Mesenchymal stem cell (in vitro differentiated cells and primary cell): ENCODE measurements around the gene VGLL4.
"Not testable (repeated sequence)": the region's sequence is repeated elsewhere in the genome, so short reads cannot be mapped to it uniquely, and the experiment has no call there.

Experiments used
- DNase-seq: peaks from one replicate; pipeline ENCODE4 v3.0.0-alpha.2; 2013
- H2AFZ ChIP-seq: one replicate; pipeline ENCODE4 v1.6.1; 2013; ENCODE audit warnings: low read depth, mild to moderate bottlenecking, control low read depth, inconsistent platforms, low read length, moderate library complexity
- H2AK5ac ChIP-seq: 2 replicates; pipeline ENCODE4 v1.6.1; 2013; ENCODE audit warnings: low read length, moderate library complexity, mild to moderate bottlenecking, inconsistent platforms; ENCODE audit not compliant: severe bottlenecking
- H2BK120ac ChIP-seq: one replicate; pipeline ENCODE4 v1.6.1; 2013; ENCODE audit warnings: low read depth, mild to moderate bottlenecking, inconsistent platforms, low read length, moderate library complexity
- H2BK12ac ChIP-seq, 2 experiments: one replicate each; pipeline ENCODE4 v1.6.1; 2013; ENCODE audit warnings: inconsistent platforms in 2 of 2, low read length in 2 of 2, mild to moderate bottlenecking in 2 of 2, moderate library complexity in 2 of 2, control low read depth in 1 of 2
- H2BK15ac ChIP-seq: one replicate; pipeline ENCODE4 v1.6.1; 2013; ENCODE audit warnings: mild to moderate bottlenecking, low read depth, inconsistent platforms; ENCODE audit not compliant: poor library complexity, severe bottlenecking
- H2BK5ac ChIP-seq: 2 replicates; pipeline ENCODE4 v1.6.1; 2013; ENCODE audit warnings: low read depth, mild to moderate bottlenecking, low read length, control low read depth, inconsistent platforms; ENCODE audit not compliant: poor library complexity, severe bottlenecking
- H3K14ac ChIP-seq, 2 experiments: one replicate each; pipeline ENCODE4 v1.6.1; 2013; ENCODE audit warnings: inconsistent platforms in 2 of 2, low read length in 2 of 2, control low read depth in 1 of 2, mild to moderate bottlenecking in 1 of 2, moderate library complexity in 1 of 2
- H3K18ac ChIP-seq, 2 experiments: one replicate each; pipeline ENCODE4 v1.6.1; 2013; ENCODE audit warnings: inconsistent platforms in 2 of 2, low read length in 2 of 2, control low read depth in 1 of 2, low read depth in 1 of 2, mild to moderate bottlenecking in 1 of 2
- H3K23ac ChIP-seq, 2 experiments: one replicate each; pipeline ENCODE4 v1.6.1; 2013; ENCODE audit warnings: inconsistent platforms in 2 of 2, low read length in 2 of 2, mild to moderate bottlenecking in 2 of 2, moderate library complexity in 2 of 2, control low read depth in 1 of 2
- H3K27ac ChIP-seq: 2 replicates; pipeline ENCODE4 v1.5.1; 2013; ENCODE audit warnings: mild to moderate bottlenecking, moderate library complexity, low read length, control low read depth, inconsistent platforms; ENCODE audit not compliant: poor library complexity, severe bottlenecking
- H3K27me3 ChIP-seq, 2 experiments: 2 replicates each; pipeline versions ENCODE4 v1.6.1 to v1.7.0; 2013; ENCODE audit warnings: low read length in 2 of 2, mild to moderate bottlenecking in 2 of 2, moderate library complexity in 2 of 2, control low read depth in 1 of 2, inconsistent platforms in 1 of 2; ENCODE audit not compliant: control insufficient read depth in 1 of 2, insufficient read depth in 1 of 2
- H3K36me3 ChIP-seq, 2 experiments: 2 replicates each; pipeline versions ENCODE4 v1.6.1 to v1.7.0; 2013; ENCODE audit warnings: low read length in 2 of 2, control low read depth in 1 of 2, inconsistent platforms in 1 of 2, low read depth in 1 of 2, mild to moderate bottlenecking in 1 of 2; ENCODE audit not compliant: insufficient read depth in 2 of 2, control insufficient read depth in 1 of 2
- H3K4ac ChIP-seq, 2 experiments: one replicate each; pipeline ENCODE4 v1.6.1; 2013; ENCODE audit warnings: inconsistent platforms in 2 of 2, low read length in 2 of 2, mild to moderate bottlenecking in 2 of 2, moderate library complexity in 2 of 2, control low read depth in 1 of 2, low read depth in 1 of 2
- H3K4me1 ChIP-seq: 2 replicates; pipeline ENCODE4 v1.6.1; 2013; ENCODE audit warnings: low read depth, low read length, control low read depth; ENCODE audit not compliant: control insufficient read depth, insufficient read depth
- H3K4me2 ChIP-seq: 2 replicates; pipeline ENCODE4 v1.6.1; 2013; ENCODE audit warnings: low read length, mild to moderate bottlenecking, inconsistent platforms; ENCODE audit not compliant: poor library complexity, severe bottlenecking
- H3K4me3 ChIP-seq, 2 experiments: 2 replicates each; pipeline versions ENCODE4 v1.5.1 to v1.7.0; 2013; ENCODE audit warnings: low read length in 2 of 2, mild to moderate bottlenecking in 2 of 2, control low read depth in 1 of 2, low read depth in 1 of 2; ENCODE audit not compliant: insufficient read depth in 1 of 2
- H3K79me1 ChIP-seq: replicated peaks from 2 replicates; pipeline ENCODE4 v1.6.1; 2013; ENCODE audit warnings: mild to moderate bottlenecking, control low read depth, low read length, inconsistent platforms; ENCODE audit not compliant: poor library complexity, severe bottlenecking
- H3K9ac ChIP-seq: 2 replicates; pipeline ENCODE4 v1.7.0; 2013; ENCODE audit warnings: mild to moderate bottlenecking, low read length, moderate library complexity
- H3K9me3 ChIP-seq: 2 replicates; pipeline ENCODE4 v1.7.0; 2013; ENCODE audit warnings: mild to moderate bottlenecking, low read length; ENCODE audit not compliant: control insufficient read depth
- H4K8ac ChIP-seq: one replicate; pipeline ENCODE4 v1.6.1; 2013; ENCODE audit warnings: inconsistent platforms, mild to moderate bottlenecking, low read length, moderate library complexity
- H4K91ac ChIP-seq: one replicate; pipeline ENCODE4 v1.6.1; 2013; ENCODE audit warnings: mild to moderate bottlenecking, low read length, inconsistent platforms
- WGBS: methylation state at CpG from one replicate; pipeline ENCODE4 v1.1.7; 2013; ENCODE audit warnings: mixed read lengths; 5-methylcytosine and 5-hydroxymethylcytosine counted together

The VGLL4 gene

GRCh38 chr3:11572660-11573059 is 71.1 kb downstream of the VGLL4 start:
- not testable (repeated sequence) for H3K4me3 ChIP-seq, H3K14ac ChIP-seq, H4K91ac ChIP-seq, H2AK5ac ChIP-seq, H2BK5ac ChIP-seq, H3K9me3 ChIP-seq, H3K4me2 ChIP-seq, H2BK12ac ChIP-seq, H3K27ac ChIP-seq, H4K8ac ChIP-seq, H3K4ac ChIP-seq, H2BK15ac ChIP-seq, H3K27me3 ChIP-seq, H3K18ac ChIP-seq, H3K9ac ChIP-seq, H2BK120ac ChIP-seq, H2AFZ ChIP-seq, H3K23ac ChIP-seq, DNase-seq
- Histone ChIP-seq H3K4me1 (peaks cover 50% of the 10 kb centered on the region), H3K36me3 (peaks cover 29 to 40% of the 10 kb centered on the region in 2 experiments), H3K79me1 (peaks cover 30% of the 10 kb centered on the region)
- 97% methylated on average over 11 of the region's 11 CpGs for WGBS

- peaks cover 41 to 51% of the 10 kb centered on the region in 2 experiments for H3K36me3 ChIP-seq
- H3K18ac ChIP-seq, result peak overlapping the region in 1 of 2 experiments; percentile 67
- H3K27ac ChIP-seq, result no peak overlapping the region
- WGBS, result 92% methylated on average over 20 of the region's 20 CpGs
- H3K9ac ChIP-seq, result peak overlapping the region; percentile 95
- no peak overlapping the region for H3K23ac ChIP-seq
- H3K4me3 ChIP-seq, result no peak overlapping the region
- peak overlapping the region in 1 of 2 experiments; percentile 29 for H2BK12ac ChIP-seq
- no peak overlapping the region for H2AFZ ChIP-seq
- no peak overlapping the region for H2BK120ac ChIP-seq
- no peak for DNase-seq
- H4K91ac ChIP-seq, result peak overlapping the region; percentile 8
- no peaks in the 10 kb centered on the region for H3K9me3 ChIP-seq
- no peaks in the 10 kb centered on the region for H3K27me3 ChIP-seq
- H3K79me1 ChIP-seq, result peaks cover 25% of the 10 kb centered on the region
- H3K4me2 ChIP-seq, result no peak overlapping the region
- peaks cover 49% of the 10 kb centered on the region for H3K4me1 ChIP-seq
- peak overlapping the region in 1 of 2 experiments; percentile 61 for H3K14ac ChIP-seq
- no peak overlapping the region for H4K8ac ChIP-seq
- H2AK5ac ChIP-seq, result peak overlapping the region; percentile 49
- no peak overlapping the region for H2BK5ac ChIP-seq
- peak overlapping the region in 1 of 2 experiments; percentile 5 for H3K4ac ChIP-seq
- no peak overlapping the region for H2BK15ac ChIP-seq
These were observed 72.8 kb downstream of the VGLL4 start for GRCh38 chr3:11570789-11571495.

GRCh38 chr3:11570251-11570650 is 73.5 kb downstream of the VGLL4 start:
- H2BK5ac ChIP-seq, result no peak overlapping the region
- no peak overlapping the region for H3K14ac ChIP-seq
- H2BK120ac ChIP-seq, result peak overlapping the region; percentile 62
- H3K4me2 ChIP-seq, result no peak overlapping the region
- H3K23ac ChIP-seq, result no peak overlapping the region
- peak overlapping the region; percentile 19 for H4K8ac ChIP-seq
- peaks cover 47 to 56% of the 10 kb centered on the region in 2 experiments for H3K36me3 ChIP-seq
- H2BK12ac ChIP-seq, result peak overlapping the region; percentile 4 to 69
- no peak for DNase-seq
- 75% methylated on average over 10 of the region's 13 CpGs for WGBS
- no peaks in the 10 kb centered on the region for H3K27me3 ChIP-seq
- H3K79me1 ChIP-seq, result peaks cover 25% of the 10 kb centered on the region
- H3K27ac ChIP-seq, result no peak overlapping the region
- H3K18ac ChIP-seq, result peak overlapping the region; percentile 26 to 35
- no peaks in the 10 kb centered on the region for H3K9me3 ChIP-seq
- peak overlapping the region; percentile 95 for H3K9ac ChIP-seq
- no peak overlapping the region for H2BK15ac ChIP-seq
- no peak overlapping the region for H3K4me3 ChIP-seq
- peak overlapping the region; percentile 85 for H2AK5ac ChIP-seq
- peak overlapping the region in 1 of 2 experiments; percentile 35 for H3K4ac ChIP-seq
- H3K4me1 ChIP-seq, result peaks cover 47% of the 10 kb centered on the region
- H2AFZ ChIP-seq, result no peak overlapping the region
- H4K91ac ChIP-seq, result peak overlapping the region; percentile 81

GRCh38 chr3:11569156-11569741 is 74.5 kb downstream of the VGLL4 start:
- H2BK5ac ChIP-seq, result peak overlapping the region; percentile 11
- peaks cover 48% of the 10 kb centered on the region for H3K4me1 ChIP-seq
- H2BK120ac ChIP-seq, result no peak overlapping the region
- H3K9ac ChIP-seq, result peak overlapping the region; percentile 95
- no peak overlapping the region for H2AFZ ChIP-seq
- H3K18ac ChIP-seq, result peak overlapping the region; percentile 81 to 85
- peak overlapping the region; percentile 93 for H4K8ac ChIP-seq
- H3K27me3 ChIP-seq, result no peaks in the 10 kb centered on the region
- peak overlapping the region; percentile 37 to 69 for H3K4ac ChIP-seq
- H3K79me1 ChIP-seq, result peaks cover 19% of the 10 kb centered on the region
- H3K4me2 ChIP-seq, result no peak overlapping the region
- H2AK5ac ChIP-seq, result peak overlapping the region; percentile 49
- H4K91ac ChIP-seq, result peak overlapping the region; percentile 58
- H2BK12ac ChIP-seq, result peak overlapping the region; percentile 34 to 44
- WGBS, result 95% methylated on average over 13 of the region's 13 CpGs
- H2BK15ac ChIP-seq, result peak overlapping the region; percentile 53
- H3K27ac ChIP-seq, result peak overlapping the region; percentile 99
- peak overlapping the region in 1 of 2 experiments; percentile 69 for H3K4me3 ChIP-seq
- H3K23ac ChIP-seq, result no peak overlapping the region
- peaks cover 47 to 60% of the 10 kb centered on the region in 2 experiments for H3K36me3 ChIP-seq
- H3K14ac ChIP-seq, result no peak overlapping the region
- no peak for DNase-seq
- no peaks in the 10 kb centered on the region for H3K9me3 ChIP-seq
